Heart left ventricle (tissue), 13 donors: Measurements from ENCODE around the gene PPP1R14C.

Experiments used
- POLR2A ChIP-seq, 2 donors: fragments of 450-650 bp; IDR thresholded peaks; one replicate each; pipeline ENCODE4 v1.6.1; 2017; ENCODE audit warnings: antibody characterized with exemption in 2 of 2, mild to moderate bottlenecking in 2 of 2, moderate library complexity in 2 of 2
- TF ChIP-seq, protein P1 (sequence below), 12 donors: fragments of 200-600 bp; sonication (generic) in 4 of 12; IDR thresholded peaks; one replicate each; pipeline versions ENCODE4 v1.5.0 to v1.8.0; 2018 to 2022; ENCODE audit warnings: antibody characterized with exemption in 12 of 12, mild to moderate bottlenecking in 5 of 12
- donor health status: ischemic (EF 13 %, LVEDD 7.1; RV severe dilation, severe dysfunction).
- donor health status: DM: no; HTN: yes; CAD: no.
- donor health status: DM: no; HTN: no; CAD: no.
- donor health status: ischemic (EF 25% LVEDD 6.9; RV normal size, moderate dysfunction).
- donor health status: ischemic (EF 25% LVEDD 5.7; RV mildly dilated, moderate dysfunction).
- donor health status: ischemic (EF 35%, LVEDD 5.7; RV mildly dilated, moderate dysfunction).
- donor health status: nonischemic (EF 11% LVEDD 7.7; RV severe dilation, severe dysfunction).
- donor health status: DM: yes; HTN: yes; CAD: no.
- donor health status: PGD.
- donor health status: ischemic (EF 29% LVEDD 5.4; RV normal size, mild dysfunction).
- donor health status: nonischemic (EF 23%, LVEDD 6.1; RV moderate dilation, normal function).

DNA sequence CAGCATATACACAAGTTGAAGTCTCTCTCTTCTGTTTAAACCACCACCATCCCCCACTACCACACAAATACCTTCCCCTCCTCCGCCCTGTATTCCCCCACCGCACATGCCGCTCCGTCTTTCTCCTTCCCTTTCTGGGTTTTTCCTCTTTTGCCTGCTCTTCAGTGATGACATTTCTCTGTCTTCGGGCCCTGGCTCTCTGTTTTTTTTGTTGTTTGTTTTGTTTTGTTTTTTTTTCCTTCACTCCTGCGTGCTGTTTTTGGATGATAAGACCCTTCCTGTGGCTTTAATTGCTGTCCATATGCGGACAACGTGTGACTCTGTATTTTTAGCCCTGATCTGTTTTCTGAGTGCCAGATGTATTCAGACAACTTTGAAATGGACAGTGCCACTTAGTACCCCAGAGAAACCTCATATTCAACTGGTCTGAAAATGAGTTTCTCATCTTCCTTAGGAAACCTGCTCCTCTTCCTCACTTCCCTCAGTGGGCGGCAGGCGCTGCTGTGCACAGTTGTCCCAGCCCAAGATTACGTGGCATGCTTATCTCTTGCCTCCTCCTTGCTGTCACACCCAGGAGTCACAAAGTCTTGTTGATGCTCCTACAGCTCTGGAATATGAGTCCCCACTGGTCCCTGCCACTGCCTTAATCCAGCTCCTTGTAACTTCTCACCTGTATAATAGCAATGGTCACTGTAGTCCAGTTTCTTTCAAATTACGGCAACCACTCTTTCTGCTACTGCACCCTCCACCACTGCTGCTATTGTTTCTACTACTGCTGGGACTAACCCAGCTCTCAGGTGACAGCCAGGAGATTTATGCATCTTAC is 8.2 kb downstream of the PPP1R14C start:
- TF ChIP-seq POLR2A (IDR thresholded peaks at IDR 0.05) = no peak
- TF ChIP-seq, protein P1, sequence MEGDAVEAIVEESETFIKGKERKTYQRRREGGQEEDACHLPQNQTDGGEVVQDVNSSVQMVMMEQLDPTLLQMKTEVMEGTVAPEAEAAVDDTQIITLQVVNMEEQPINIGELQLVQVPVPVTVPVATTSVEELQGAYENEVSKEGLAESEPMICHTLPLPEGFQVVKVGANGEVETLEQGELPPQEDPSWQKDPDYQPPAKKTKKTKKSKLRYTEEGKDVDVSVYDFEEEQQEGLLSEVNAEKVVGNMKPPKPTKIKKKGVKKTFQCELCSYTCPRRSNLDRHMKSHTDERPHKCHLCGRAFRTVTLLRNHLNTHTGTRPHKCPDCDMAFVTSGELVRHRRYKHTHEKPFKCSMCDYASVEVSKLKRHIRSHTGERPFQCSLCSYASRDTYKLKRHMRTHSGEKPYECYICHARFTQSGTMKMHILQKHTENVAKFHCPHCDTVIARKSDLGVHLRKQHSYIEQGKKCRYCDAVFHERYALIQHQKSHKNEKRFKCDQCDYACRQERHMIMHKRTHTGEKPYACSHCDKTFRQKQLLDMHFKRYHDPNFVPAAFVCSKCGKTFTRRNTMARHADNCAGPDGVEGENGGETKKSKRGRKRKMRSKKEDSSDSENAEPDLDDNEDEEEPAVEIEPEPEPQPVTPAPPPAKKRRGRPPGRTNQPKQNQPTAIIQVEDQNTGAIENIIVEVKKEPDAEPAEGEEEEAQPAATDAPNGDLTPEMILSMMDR (IDR thresholded peaks at IDR 0.05) = no peak
